ENCODE results near the gene SCT.

The SCT gene

DNA sequence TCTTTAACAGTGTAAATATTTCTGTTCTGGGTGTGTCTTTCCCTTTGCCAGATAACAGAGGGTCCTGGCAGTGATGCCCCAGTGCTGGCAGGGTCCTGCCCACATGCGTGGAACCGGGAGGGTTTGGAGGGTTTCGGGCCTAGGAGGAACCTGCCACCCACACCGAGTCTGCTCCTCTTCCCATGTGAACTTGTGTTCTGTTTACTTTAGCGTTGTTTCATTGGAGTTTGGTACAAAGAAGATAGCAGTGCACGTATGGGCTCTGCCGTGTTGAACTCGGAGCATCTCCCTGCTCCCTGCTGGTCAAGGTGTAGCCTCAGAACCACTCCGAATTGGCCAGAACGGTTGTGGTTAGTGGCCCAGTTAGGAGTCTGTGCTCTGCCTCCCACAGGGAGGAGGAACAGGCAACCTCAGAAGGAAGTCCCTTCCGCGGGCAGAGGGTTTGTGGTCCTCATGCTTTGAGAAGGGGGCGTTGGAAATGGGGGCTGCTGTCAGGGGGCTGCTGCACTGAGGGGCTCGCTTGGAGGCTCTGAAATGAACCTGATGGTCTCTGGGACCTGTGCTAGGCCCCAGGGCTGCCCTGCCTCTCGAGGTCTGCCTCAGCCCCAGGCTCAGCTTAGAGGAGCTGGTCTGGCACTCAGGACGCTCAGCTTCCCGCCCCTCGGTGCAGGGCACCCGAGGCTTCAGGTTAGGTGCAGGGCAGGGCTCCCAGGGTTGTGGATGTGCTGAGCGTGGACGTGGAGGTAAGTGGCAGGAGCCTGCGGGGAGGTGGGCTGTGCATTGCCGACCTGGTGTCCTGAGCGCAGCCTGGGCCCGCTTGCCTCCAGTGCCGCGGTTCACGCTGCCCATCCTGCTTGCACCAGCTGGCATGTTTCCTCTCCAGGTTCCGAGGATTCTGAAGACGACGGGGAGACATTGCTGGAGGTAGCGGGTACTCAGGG, 40.3 kb downstream of the SCT start:
- Histone ChIP-seq H3K27me3 (ENCODE audit: control insufficient read depth, insufficient read depth, low read length) (no peaks in the 10 kb centered on the region), H3K27ac (ENCODE audit: low read length) (no peak overlapping the region), H3K4me1 (ENCODE audit: control insufficient read depth, insufficient read depth, low read length) (no peaks in the 10 kb centered on the region), H3K4me3 (ENCODE audit: low read length) (no peak overlapping the region), H3K9me3 (ENCODE audit: control insufficient read depth, insufficient read depth, low read length) (no peaks in the 10 kb centered on the region), H3K36me3 (ENCODE audit: control insufficient read depth, insufficient read depth, low read length) (peaks cover 33% of the 10 kb centered on the region)
- no CpG with 5 or more reads among the region's 32 CpGs for WGBS (ENCODE audit: insufficient coverage, insufficient read length)
- DNase-seq (ENCODE audit: low read depth, low spot score): no peak

DNA sequence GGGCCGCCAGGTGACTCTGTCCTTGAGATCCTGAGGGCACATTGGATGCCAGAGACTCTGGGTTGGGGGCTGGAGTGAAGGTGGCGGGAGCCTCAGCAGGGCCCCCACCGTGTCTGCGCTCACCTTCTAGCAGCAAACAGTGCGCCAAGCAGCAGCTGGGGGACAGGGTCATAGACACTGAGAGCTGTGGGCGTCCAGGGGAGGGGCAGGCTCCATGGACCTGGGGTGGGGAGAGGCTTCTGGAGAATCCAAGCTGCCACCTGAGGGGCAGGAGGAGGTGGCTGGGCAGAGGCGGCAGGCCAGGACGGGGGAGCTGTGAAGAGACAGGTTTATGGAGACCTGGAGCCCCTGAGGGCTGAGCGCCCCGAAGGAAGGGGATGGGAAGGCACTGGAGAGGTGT, 42.7 kb downstream of the SCT start:
- no CpG with 5 or more reads among the region's 10 CpGs for WGBS (ENCODE audit: insufficient coverage, insufficient read length)
- Histone ChIP-seq H3K9me3 (ENCODE audit: control insufficient read depth, insufficient read depth, low read length) (no peaks in the 10 kb centered on the region), H3K4me1 (ENCODE audit: control insufficient read depth, insufficient read depth, low read length) (no peaks in the 10 kb centered on the region; the same call in 1 of the 2 replicates), H3K27me3 (ENCODE audit: control insufficient read depth, insufficient read depth, low read length) (no peaks in the 10 kb centered on the region), H3K27ac (ENCODE audit: low read length) (no peak overlapping the region), H3K4me3 (ENCODE audit: low read length) (no peak overlapping the region), H3K36me3 (ENCODE audit: control insufficient read depth, insufficient read depth, low read length) (peaks cover 25% of the 10 kb centered on the region)
- no peak for DNase-seq (ENCODE audit: low read depth, low spot score)

GRCh38 chr11:581752-582151, 45.2 kb downstream of the SCT start:
- Histone ChIP-seq H3K4me1 (ENCODE audit: control insufficient read depth, insufficient read depth, low read length) (peaks cover 2% of the 10 kb centered on the region), H3K27me3 (ENCODE audit: control insufficient read depth, insufficient read depth, low read length) (no peaks in the 10 kb centered on the region), H3K36me3 (ENCODE audit: control insufficient read depth, insufficient read depth, low read length) (peaks cover 16% of the 10 kb centered on the region), H3K27ac (ENCODE audit: low read length) (no peak overlapping the region), H3K4me3 (ENCODE audit: low read length) (no peak overlapping the region), H3K9me3 (ENCODE audit: control insufficient read depth, insufficient read depth, low read length) (no peaks in the 10 kb centered on the region)
- DNase-seq (ENCODE audit: low read depth, low spot score): no peak
- WGBS (ENCODE audit: insufficient coverage, insufficient read length): 100% methylated on average over 1 of the region's 17 CpGs

GRCh38 chr11:581342-581741, 45.6 kb downstream of the SCT start:
- Histone ChIP-seq H3K36me3 (ENCODE audit: control insufficient read depth, insufficient read depth, low read length) (peaks cover 12% of the 10 kb centered on the region), H3K9me3 (ENCODE audit: control insufficient read depth, insufficient read depth, low read length) (no peaks in the 10 kb centered on the region), H3K4me1 (ENCODE audit: control insufficient read depth, insufficient read depth, low read length) (peaks cover 2% of the 10 kb centered on the region), H3K27me3 (ENCODE audit: control insufficient read depth, insufficient read depth, low read length) (no peaks in the 10 kb centered on the region), H3K27ac (ENCODE audit: low read length) (no peak overlapping the region), H3K4me3 (ENCODE audit: low read length) (no peak overlapping the region)
- no peak for DNase-seq (ENCODE audit: low read depth, low spot score)
- WGBS (ENCODE audit: insufficient coverage, insufficient read length): 100% methylated on average over 1 of the region's 14 CpGs

DNA sequence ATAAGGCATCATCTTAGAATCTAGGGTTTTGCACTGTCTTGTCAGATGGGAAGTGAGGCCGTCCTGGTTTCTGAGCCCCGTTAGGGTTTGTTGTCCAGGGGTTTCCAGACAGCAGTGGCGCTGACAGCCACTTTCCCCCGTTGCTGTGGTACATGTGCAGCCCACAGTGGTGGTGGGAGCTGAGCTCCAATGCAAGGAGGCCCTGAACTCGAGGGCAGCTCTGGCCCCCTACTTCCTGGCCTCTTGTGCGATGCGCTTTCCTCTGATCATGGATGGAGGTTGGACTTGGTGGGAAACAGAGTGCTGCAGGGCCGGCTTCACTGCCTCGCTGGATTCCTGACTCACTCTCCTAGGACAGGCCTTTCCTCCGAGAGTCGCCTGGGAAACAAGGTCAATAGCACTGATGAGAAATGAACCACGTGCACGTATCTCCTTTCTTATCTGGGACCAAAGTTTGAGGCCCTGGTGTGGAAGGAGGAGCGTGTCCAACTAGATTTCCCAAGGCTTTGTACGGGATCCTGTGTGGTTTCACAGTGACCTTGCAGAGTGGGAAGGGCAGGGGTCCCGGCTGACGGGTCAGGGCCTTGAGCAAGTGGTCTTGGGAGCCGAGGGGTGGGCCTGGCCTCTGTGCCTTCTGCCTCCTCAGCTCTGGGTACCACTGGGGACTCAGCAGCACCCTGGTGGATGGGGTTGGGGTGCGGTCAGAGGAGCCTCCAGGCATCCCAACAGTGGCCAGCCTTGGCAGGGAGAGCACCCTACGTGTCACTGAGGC, 47.0 kb downstream of the SCT start:
- Histone ChIP-seq H3K27me3 (ENCODE audit: control insufficient read depth, insufficient read depth, low read length) (peaks cover under 1% of the 10 kb centered on the region; the same call in 1 of the 2 replicates), H3K4me1 (ENCODE audit: control insufficient read depth, insufficient read depth, low read length) (peaks cover 3% of the 10 kb centered on the region), H3K9me3 (ENCODE audit: control insufficient read depth, insufficient read depth, low read length) (no peaks in the 10 kb centered on the region), H3K27ac (ENCODE audit: low read length) (no peak overlapping the region), H3K4me3 (ENCODE audit: low read length) (no peak overlapping the region), H3K36me3 (ENCODE audit: control insufficient read depth, insufficient read depth, low read length) (peaks cover 11% of the 10 kb centered on the region)
- no peak for DNase-seq (ENCODE audit: low read depth, low spot score)
- WGBS (ENCODE audit: insufficient coverage, insufficient read length): no CpG with 5 or more reads among the region's 20 CpGs

GRCh38 chr11:578276-579035, 48.5 kb downstream of the SCT start:
- Histone ChIP-seq H3K36me3 (ENCODE audit: control insufficient read depth, insufficient read depth, low read length) (0 out of 2 replicates have a peak, but pooled peaks cover 4% of the 10 kb centered on the region), H3K4me3 (ENCODE audit: low read length) (no peak overlapping the region), H3K4me1 (ENCODE audit: control insufficient read depth, insufficient read depth, low read length) (peaks cover 5% of the 10 kb centered on the region), H3K27ac (ENCODE audit: low read length) (no peak overlapping the region), H3K9me3 (ENCODE audit: control insufficient read depth, insufficient read depth, low read length) (no peaks in the 10 kb centered on the region), H3K27me3 (ENCODE audit: control insufficient read depth, insufficient read depth, low read length) (peaks cover 5% of the 10 kb centered on the region; the same call in 1 of the 2 replicates)
- no CpG with 5 or more reads among the region's 21 CpGs for WGBS (ENCODE audit: insufficient coverage, insufficient read length)
- no peak for DNase-seq (ENCODE audit: low read depth, low spot score)

- Histone ChIP-seq H3K27me3 (ENCODE audit: control insufficient read depth, insufficient read depth, low read length) (peaks cover 5% of the 10 kb centered on the region; the same call in 1 of the 2 replicates), H3K9me3 (ENCODE audit: control insufficient read depth, insufficient read depth, low read length) (no peaks in the 10 kb centered on the region), H3K27ac (ENCODE audit: low read length) (no peak overlapping the region), H3K4me3 (ENCODE audit: low read length) (peak overlapping the region; percentile 100; the same call in 1 of the 2 replicates), H3K36me3 (ENCODE audit: control insufficient read depth, insufficient read depth, low read length) (0 out of 2 replicates have a peak, but pooled peaks cover 3% of the 10 kb centered on the region), H3K4me1 (ENCODE audit: control insufficient read depth, insufficient read depth, low read length) (peaks cover 7% of the 10 kb centered on the region)
- no peak for DNase-seq (ENCODE audit: low read depth, low spot score)
- WGBS (ENCODE audit: insufficient coverage, insufficient read length): no CpG with 5 or more reads among the region's 6 CpGs
These were observed 49.4 kb downstream of the SCT start for GRCh38 chr11:577611-577894.

DNA sequence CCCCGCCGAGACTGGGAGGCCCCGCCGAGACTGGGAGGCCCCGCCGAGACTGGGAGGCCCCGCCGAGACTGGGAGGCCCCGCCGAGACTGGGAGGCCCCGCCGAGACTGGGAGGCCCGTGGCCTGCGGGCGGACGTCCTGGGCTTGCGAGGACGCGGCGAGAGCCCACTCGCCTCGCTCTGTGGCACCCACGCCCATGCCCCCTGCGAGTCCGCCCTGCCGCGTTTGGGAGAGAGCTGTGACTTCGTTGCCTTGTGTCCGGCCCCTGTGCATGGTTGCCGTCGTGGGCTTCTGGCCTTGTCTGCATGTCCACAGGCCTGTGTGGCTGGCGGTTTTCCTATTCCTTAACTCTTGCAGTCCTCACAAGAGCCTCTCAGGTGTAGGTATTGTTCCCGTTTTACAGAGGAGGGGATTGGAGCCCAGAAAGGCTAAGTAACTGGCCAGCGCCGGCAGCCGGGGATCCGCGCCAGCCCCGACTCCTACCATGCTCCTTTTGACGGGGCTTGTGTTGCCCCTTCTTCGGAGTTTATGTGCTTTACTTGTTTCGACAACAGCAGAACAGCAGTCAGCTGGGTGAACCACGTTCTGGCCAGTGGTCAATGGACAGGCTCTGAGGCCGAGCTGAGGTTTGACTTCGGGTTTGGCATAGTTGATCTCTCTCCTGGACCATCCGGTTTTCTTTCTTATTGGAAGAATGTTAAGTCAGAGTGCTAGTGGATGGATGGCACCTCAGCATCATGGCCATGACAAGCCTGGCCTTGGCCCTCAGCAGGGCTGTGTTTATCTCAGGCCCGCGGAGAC, 50.0 kb downstream of the SCT start:
- peak overlapping the region; percentile 100 for H3K4me3 ChIP-seq (ENCODE audit: low read length)
- H3K27me3 ChIP-seq (ENCODE audit: control insufficient read depth, insufficient read depth, low read length): peaks cover 5% of the 10 kb centered on the region; the same call in 1 of the 2 replicates
- peaks cover 7% of the 10 kb centered on the region for H3K4me1 ChIP-seq (ENCODE audit: control insufficient read depth, insufficient read depth, low read length)
- H3K27ac ChIP-seq (ENCODE audit: low read length): no peak overlapping the region
- DNase-seq (ENCODE audit: low read depth, low spot score): no peak
- H3K9me3 ChIP-seq (ENCODE audit: control insufficient read depth, insufficient read depth, low read length): no peaks in the 10 kb centered on the region
- WGBS (ENCODE audit: insufficient coverage, insufficient read length): no CpG with 5 or more reads among the region's 48 CpGs
- H3K36me3 ChIP-seq (ENCODE audit: control insufficient read depth, insufficient read depth, low read length): 0 out of 2 replicates have a peak, but pooled peaks cover 3% of the 10 kb centered on the region

Data from iPS DF 6.9 (cell line).